Measurements from ENCODE around the gene NFKB2.
A peak's percentile ranks its signal among the peaks of the same experiment; 100 is the strongest.

Gene NFKB2

DNA sequence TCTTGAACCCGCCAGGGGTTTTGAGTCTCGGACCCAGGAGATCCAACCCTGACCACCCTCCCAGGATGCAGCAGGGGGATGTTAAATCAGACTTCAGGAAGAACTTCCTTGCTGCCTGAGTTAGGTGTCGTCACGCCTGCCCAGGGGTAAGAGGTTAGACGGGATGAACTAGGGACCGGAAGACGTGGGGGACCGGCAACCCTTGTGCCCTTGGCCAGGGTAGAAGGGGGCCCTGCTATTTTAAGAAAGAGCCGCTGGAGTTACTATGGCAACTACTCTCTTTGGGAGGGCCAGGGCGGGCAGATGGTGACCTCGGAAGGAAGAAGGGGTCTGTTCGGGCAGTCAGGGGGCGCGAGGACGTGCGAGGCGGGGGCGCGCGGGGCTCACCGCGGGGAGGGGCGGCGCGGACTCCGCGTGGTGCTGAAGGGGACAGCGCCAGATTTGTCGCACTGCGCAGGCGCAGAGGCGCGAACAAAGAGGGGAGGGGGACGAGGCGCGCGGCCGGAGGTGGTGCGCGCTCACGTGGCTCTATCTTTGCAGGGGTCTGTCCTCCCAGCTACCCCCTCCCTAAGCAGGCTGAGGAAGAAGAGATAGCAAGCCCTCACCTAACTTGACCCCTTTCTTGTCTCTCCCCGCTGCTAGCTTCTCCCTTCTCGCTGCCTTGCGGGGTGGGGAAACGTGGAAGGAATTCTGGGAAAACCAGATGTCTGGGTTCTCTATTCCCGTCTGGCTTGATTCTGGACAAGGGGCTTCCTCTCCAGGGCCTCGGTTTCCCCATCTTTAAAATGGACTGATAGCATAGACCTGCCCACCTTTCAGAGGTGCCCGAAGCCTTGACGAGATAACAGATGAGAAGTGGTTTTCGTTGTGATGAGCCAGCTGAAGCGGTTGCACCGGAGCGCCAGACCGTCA lies 24.0 kb downstream of the NFKB2 start:
- H3K4me3 ChIP-seq (ENCODE audit: low read depth, low read length), result peak overlapping the region; percentile 98
- TF ChIP-seq, protein P1, sequence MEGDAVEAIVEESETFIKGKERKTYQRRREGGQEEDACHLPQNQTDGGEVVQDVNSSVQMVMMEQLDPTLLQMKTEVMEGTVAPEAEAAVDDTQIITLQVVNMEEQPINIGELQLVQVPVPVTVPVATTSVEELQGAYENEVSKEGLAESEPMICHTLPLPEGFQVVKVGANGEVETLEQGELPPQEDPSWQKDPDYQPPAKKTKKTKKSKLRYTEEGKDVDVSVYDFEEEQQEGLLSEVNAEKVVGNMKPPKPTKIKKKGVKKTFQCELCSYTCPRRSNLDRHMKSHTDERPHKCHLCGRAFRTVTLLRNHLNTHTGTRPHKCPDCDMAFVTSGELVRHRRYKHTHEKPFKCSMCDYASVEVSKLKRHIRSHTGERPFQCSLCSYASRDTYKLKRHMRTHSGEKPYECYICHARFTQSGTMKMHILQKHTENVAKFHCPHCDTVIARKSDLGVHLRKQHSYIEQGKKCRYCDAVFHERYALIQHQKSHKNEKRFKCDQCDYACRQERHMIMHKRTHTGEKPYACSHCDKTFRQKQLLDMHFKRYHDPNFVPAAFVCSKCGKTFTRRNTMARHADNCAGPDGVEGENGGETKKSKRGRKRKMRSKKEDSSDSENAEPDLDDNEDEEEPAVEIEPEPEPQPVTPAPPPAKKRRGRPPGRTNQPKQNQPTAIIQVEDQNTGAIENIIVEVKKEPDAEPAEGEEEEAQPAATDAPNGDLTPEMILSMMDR (IDR thresholded peaks at IDR 0.05; ENCODE audit: borderline replicate concordance, insufficient read depth, low read depth, low read length), result no peak

DNA sequence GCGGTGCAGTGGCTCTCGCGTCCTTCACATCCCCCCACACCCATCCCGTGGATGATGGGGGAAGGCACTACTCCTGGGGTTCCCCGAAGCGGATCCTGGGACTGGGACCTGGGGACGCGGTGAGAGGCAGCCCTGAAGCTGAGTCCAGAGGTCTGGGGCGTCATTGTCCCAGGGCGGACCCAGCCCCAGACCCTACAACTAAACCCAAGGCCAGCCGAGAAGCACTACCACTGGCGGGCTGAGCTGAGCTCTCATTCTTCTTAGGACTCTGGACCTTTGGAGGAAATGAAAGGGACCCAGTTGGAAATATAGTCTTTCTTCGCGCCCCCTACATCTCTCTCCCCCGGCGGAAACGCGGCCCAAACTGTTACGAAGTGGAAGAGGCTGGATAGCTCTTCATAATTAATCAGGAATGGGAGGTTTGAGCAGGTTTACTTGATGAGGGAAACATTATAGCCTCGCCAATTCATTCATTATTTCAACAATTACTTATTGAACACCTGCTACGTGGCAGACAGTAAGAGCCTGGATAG lies 24.7 kb downstream of the NFKB2 start:
- H3K4me3 ChIP-seq (ENCODE audit: low read depth, low read length), result peak overlapping the region; percentile 98
- TF ChIP-seq, protein P1 (IDR thresholded peaks at IDR 0.05; ENCODE audit: borderline replicate concordance, insufficient read depth, low read depth, low read length), result no peak

DNA sequence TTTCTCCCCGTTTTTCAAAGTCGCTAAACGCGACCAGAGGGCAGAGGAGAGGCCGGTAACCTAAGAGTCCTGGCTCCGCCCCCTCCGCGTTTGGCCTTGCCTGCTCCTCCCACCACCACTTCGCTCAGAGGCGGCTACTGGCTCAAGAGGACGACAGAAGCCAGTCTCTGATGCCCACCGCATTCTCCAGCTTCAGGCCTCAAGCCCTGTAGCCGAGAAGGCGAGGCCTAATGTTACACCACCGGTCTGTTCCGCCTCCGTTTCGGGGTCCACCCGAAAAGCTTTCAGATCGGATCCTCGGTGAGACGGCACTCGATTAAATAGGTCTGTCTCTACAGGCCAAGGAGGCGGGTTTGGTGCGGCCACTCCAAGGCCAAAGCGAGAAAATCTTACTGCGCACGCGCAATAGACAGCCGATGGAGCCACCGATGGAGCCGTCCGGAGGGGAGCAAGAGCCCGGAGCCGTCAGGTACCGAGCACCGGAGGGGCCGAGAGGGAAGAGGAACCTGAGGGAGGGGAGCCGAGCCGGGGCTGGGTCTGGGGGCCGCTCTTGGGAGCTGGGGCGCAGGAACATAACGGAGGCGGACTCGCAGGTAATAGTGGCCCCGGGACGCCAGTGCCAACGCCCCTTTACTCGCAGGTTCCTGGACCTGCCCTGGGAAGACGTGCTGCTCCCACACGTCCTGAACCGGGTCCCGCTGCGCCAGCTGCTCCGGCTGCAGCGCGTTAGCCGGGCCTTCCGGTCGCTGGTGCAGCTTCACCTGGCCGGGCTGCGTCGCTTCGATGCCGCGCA lies 25.4 kb downstream of the NFKB2 start, which contains the start of gene FBXL15:
Gene FBXL15 (plus strand): TSS at position 123 of the 793 bp plus-strand sequence. CDS start 294 bp downstream, at position 417.
- TF ChIP-seq, protein P1 (IDR thresholded peaks at IDR 0.05; ENCODE audit: borderline replicate concordance, insufficient read depth, low read depth, low read length), result no peak
- H3K4me3 ChIP-seq (ENCODE audit: low read depth, low read length), result peak within 1 kb of the TSS; percentile 98

GRCh38 chr10:102421507-102421756 lies 25.9 kb downstream of the NFKB2 start:
- H3K4me3 ChIP-seq (ENCODE audit: low read depth, low read length), result peak overlapping the region; percentile 98
- TF ChIP-seq, protein P1 (IDR thresholded peaks at IDR 0.05; ENCODE audit: borderline replicate concordance, insufficient read depth, low read depth, low read length), result no peak

GRCh38 chr10:102421757-102422512 lies 26.4 kb downstream of the NFKB2 start:
- TF ChIP-seq, protein P1 (IDR thresholded peaks at IDR 0.05; ENCODE audit: borderline replicate concordance, insufficient read depth, low read depth, low read length), result no peak
- H3K4me3 ChIP-seq (ENCODE audit: low read depth, low read length), result peak overlapping the region; percentile 98

DNA sequence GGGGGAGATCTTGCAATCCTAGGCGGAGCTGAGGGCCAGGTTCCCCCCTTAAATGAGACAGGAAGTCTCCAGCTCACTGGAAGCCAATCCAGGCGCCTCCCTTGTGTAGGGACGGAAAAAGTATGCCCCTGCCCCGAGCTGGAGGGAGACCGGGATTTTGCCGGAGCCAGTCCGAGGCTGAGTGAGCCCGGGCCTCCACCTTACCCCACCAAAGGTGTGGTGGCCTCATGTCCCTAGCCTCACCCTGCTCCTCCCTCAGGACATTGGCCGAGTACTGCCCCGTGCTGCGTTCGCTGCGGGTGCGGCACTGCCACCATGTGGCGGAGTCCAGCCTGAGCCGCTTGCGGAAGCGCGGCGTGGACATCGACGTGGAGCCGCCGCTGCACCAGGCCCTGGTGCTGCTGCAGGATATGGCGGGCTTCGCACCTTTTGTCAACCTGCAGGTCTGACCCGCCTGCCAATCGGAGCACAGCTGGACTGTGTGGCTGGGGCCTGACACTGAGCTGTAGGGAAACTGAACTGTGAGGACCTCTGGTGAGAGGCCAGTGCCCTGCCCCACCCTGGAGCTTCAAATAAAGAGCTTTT lies 27.1 kb downstream of the NFKB2 start:
- TF ChIP-seq, protein P1 (IDR thresholded peaks at IDR 0.05; ENCODE audit: borderline replicate concordance, insufficient read depth, low read depth, low read length), result peak; percentile 85
- peak overlapping the region; percentile 98 for H3K4me3 ChIP-seq (ENCODE audit: low read depth, low read length)
